KMS-11 (cell line): ENCODE measurements around the gene BNIP2.

Experiments
- H2AFZ ChIP-seq: fragments of 200-600 bp; sonication (generic); 2 replicates; pipeline ENCODE4 v1.6.1; 2016; ENCODE audit warnings: antibody characterized with exemption, mixed run types, low read depth
- H3K27ac ChIP-seq: fragments of 200-600 bp; sonication (generic); 2 replicates; pipeline ENCODE4 v1.6.1; 2016; ENCODE audit warnings: mild to moderate bottlenecking, mixed run types
- H3K27me3 ChIP-seq: fragments of 200-600 bp; sonication (generic); 2 replicates; pipeline ENCODE4 v1.6.1; 2017; ENCODE audit warnings: mild to moderate bottlenecking, low read depth, mixed run types, moderate library complexity; ENCODE audit not compliant: insufficient read depth
- H3K36me3 ChIP-seq: fragments of 200-600 bp; sonication (generic); 2 replicates; pipeline ENCODE4 v1.6.1; 2017; ENCODE audit warnings: mild to moderate bottlenecking, mixed run types; ENCODE audit not compliant: insufficient read depth
- H3K4me1 ChIP-seq: fragments of 200-600 bp; sonication (generic); 2 replicates; pipeline ENCODE4 v1.6.1; 2016; ENCODE audit warnings: mild to moderate bottlenecking, low read depth, mixed run types; ENCODE audit not compliant: poor library complexity, severe bottlenecking
- H3K4me2 ChIP-seq: fragments of 200-600 bp; sonication (generic); 2 replicates; pipeline ENCODE4 v1.7.0; 2016; ENCODE audit warnings: mild to moderate bottlenecking, mixed run types
- H3K4me3 ChIP-seq: fragments of 200-600 bp; sonication (generic); IDR thresholded peaks from 2 replicates; pipeline ENCODE4 v1.6.1; 2017; ENCODE audit warnings: low read depth, low read length, mixed read lengths; ENCODE audit not compliant: insufficient read depth
- H3K79me2 ChIP-seq: fragments of 200-600 bp; sonication (generic); 2 replicates; pipeline ENCODE4 v1.6.1; 2016; ENCODE audit warnings: low read depth, mixed run types; ENCODE audit not compliant: insufficient read depth
- H3K9ac ChIP-seq: fragments of 200-600 bp; sonication (generic); 2 replicates; pipeline ENCODE4 v1.6.1; 2016; ENCODE audit warnings: mild to moderate bottlenecking, mixed run types
- H4K20me1 ChIP-seq: fragments of 200-600 bp; sonication (generic); 2 replicates; pipeline ENCODE4 v1.6.1; 2016; ENCODE audit warnings: mild to moderate bottlenecking, mixed run types; ENCODE audit not compliant: insufficient read depth
- TF ChIP-seq, protein P1 (sequence below): fragments of 200-600 bp; sonication (generic); conservative IDR thresholded peaks from 2 replicates; pipeline ENCODE4 v1.6.1; 2017; ENCODE audit warnings: low read depth, mild to moderate bottlenecking, antibody characterized with exemption, low read length, moderate library complexity, mixed read lengths

BNIP2 gene

DNA sequence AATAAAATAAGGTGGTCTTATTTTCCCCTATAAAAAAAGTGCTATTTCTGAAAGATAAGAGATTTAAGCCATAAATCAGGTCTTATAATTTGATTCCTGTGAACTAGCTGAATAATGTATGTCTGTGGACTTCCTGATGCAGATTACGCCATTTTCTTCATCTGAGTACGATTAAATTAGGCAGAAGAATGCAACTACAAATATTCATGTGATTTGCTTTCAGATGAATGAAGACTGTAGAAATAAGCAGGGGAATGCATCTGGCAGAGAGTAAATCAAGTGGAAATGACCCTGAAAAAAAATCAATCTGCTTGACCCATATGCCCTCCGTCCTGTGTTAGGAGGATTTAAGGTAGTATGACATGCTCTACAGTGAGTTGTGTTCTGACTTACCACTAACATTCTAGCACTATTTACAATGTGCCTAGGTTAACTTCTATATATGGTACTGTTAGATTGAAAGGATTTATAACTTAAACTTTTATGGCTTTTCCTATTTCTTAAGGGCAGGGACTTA lies 14.7 kb downstream of the BNIP2 start:
- H3K9ac ChIP-seq: no peak overlapping the region
- H3K79me2 ChIP-seq: no peaks in the 10 kb centered on the region
- no peaks in the 10 kb centered on the region for H3K4me1 ChIP-seq
- H3K27ac ChIP-seq: no peak overlapping the region
- no peaks in the 10 kb centered on the region for H4K20me1 ChIP-seq
- no peak overlapping the region for H2AFZ ChIP-seq
- no peak overlapping the region for H3K4me2 ChIP-seq
- H3K27me3 ChIP-seq: no peaks in the 10 kb centered on the region
- peaks cover 8% of the 10 kb centered on the region; the same call in 1 of the 2 replicates for H3K36me3 ChIP-seq
- TF ChIP-seq, protein P1, sequence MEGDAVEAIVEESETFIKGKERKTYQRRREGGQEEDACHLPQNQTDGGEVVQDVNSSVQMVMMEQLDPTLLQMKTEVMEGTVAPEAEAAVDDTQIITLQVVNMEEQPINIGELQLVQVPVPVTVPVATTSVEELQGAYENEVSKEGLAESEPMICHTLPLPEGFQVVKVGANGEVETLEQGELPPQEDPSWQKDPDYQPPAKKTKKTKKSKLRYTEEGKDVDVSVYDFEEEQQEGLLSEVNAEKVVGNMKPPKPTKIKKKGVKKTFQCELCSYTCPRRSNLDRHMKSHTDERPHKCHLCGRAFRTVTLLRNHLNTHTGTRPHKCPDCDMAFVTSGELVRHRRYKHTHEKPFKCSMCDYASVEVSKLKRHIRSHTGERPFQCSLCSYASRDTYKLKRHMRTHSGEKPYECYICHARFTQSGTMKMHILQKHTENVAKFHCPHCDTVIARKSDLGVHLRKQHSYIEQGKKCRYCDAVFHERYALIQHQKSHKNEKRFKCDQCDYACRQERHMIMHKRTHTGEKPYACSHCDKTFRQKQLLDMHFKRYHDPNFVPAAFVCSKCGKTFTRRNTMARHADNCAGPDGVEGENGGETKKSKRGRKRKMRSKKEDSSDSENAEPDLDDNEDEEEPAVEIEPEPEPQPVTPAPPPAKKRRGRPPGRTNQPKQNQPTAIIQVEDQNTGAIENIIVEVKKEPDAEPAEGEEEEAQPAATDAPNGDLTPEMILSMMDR: no peak
- no peak overlapping the region for H3K4me3 ChIP-seq

DNA sequence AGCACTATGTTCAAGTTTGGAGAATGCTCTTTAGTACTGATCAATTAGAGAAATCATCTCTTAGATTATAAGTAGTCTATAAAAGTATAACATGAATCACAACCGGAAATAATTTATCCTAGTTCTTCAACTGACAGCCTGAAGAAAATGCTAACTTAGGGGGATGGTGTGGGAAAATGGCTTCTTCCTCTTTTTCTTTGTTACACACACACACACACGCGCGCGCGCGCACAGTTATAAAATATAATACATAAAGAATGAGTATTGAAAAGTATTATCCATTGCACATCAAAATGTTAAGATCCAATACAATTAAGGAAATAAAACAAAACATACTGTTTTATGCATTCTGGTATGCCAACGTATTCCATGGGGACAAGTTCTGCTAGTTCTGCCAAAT lies 20.6 kb downstream of the BNIP2 start:
- Histone ChIP-seq H3K9ac (no peak overlapping the region), H3K4me1 (no peaks in the 10 kb centered on the region), H3K27ac (no peak overlapping the region), H3K4me2 (no peak overlapping the region), H3K79me2 (no peaks in the 10 kb centered on the region), H3K36me3 (peaks cover 5% of the 10 kb centered on the region; the same call in 1 of the 2 replicates), H3K27me3 (no peaks in the 10 kb centered on the region), H2AFZ (no peak overlapping the region), H4K20me1 (no peaks in the 10 kb centered on the region), H3K4me3 (no peak overlapping the region)
- TF ChIP-seq, protein P1: no peak

DNA sequence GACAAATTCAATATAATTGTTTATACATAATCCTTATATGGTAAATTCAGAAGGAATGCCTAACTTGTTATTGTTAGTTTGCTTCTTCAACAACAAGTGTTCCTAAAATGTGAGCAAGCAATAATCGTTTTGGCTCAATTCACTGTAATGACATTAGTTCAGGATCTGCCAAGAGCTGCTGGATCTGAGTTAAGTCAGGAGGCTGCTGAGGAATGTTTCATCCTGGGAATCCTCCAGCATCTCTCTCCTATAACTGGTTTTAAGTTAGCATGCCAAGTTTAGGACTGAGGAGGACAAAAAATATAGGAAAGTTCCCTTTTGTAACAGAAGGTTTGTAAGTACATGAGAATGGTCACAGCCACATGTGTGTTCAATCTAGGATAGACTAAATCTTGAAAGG lies 26.9 kb downstream of the BNIP2 start:
- TF ChIP-seq, protein P1: no peak
- H3K4me2 ChIP-seq: no peak overlapping the region
- H3K36me3 ChIP-seq: peaks cover 4% of the 10 kb centered on the region
- H3K27ac ChIP-seq: no peak overlapping the region
- H3K79me2 ChIP-seq: no peaks in the 10 kb centered on the region
- no peak overlapping the region for H3K9ac ChIP-seq
- H4K20me1 ChIP-seq: no peaks in the 10 kb centered on the region
- H3K27me3 ChIP-seq: no peaks in the 10 kb centered on the region
- H2AFZ ChIP-seq: no peak overlapping the region
- peaks cover 4% of the 10 kb centered on the region for H3K4me1 ChIP-seq
- H3K4me3 ChIP-seq: no peak overlapping the region

GRCh38 chr15:59659366-59659765 lies 29.8 kb downstream of the BNIP2 start:
- H3K27me3 ChIP-seq: no peaks in the 10 kb centered on the region
- H3K4me3 ChIP-seq: no peak overlapping the region
- H4K20me1 ChIP-seq: no peaks in the 10 kb centered on the region
- no peak overlapping the region for H3K27ac ChIP-seq
- H3K9ac ChIP-seq: no peak overlapping the region
- TF ChIP-seq, protein P1: no peak
- no peak overlapping the region for H2AFZ ChIP-seq
- peaks cover 29% of the 10 kb centered on the region for H3K79me2 ChIP-seq
- H3K4me2 ChIP-seq: no peak overlapping the region
- H3K4me1 ChIP-seq: peaks cover 16% of the 10 kb centered on the region
- H3K36me3 ChIP-seq: peaks cover 4% of the 10 kb centered on the region
